HEK293 (cell line): ENCODE results near the gene DPY19L3.

ENCODE experiments used
- CTCF ChIP-seq: fragments of 450-650 bp; formaldehyde crosslinking; IDR thresholded peaks from 2 replicates; pipeline ENCODE4 v1.5.1; 2016; ENCODE audit warnings: missing biosample characterization, missing genetic modification characterization
- FEZF1 ChIP-seq: fragments of 450-650 bp; formaldehyde crosslinking; IDR thresholded peaks from 2 replicates; pipeline ENCODE4 v1.5.1; 2016; ENCODE audit warnings: missing biosample characterization, missing genetic modification characterization
- KLF16 ChIP-seq: fragments of 450-650 bp; formaldehyde crosslinking; IDR thresholded peaks from 2 replicates; pipeline ENCODE4 v1.5.1; 2017; ENCODE audit warnings: missing biosample characterization, missing genetic modification characterization
- REST ChIP-seq: fragments of 450-650 bp; formaldehyde crosslinking; IDR thresholded peaks from 2 replicates; pipeline ENCODE4 v1.5.1; 2016; ENCODE audit warnings: missing biosample characterization, missing genetic modification characterization
- ZNF121 ChIP-seq: fragments of 450-650 bp; formaldehyde crosslinking; IDR thresholded peaks from 2 replicates; pipeline ENCODE4 v1.5.1; 2016; ENCODE audit warnings: missing biosample characterization, missing genetic modification characterization
- ZNF16 ChIP-seq: fragments of 450-650 bp; formaldehyde crosslinking; IDR thresholded peaks from 2 replicates; pipeline ENCODE4 v1.5.1; 2016; ENCODE audit warnings: low read depth, missing biosample characterization, missing genetic modification characterization
- ZNF473 ChIP-seq: fragments of 450-650 bp; formaldehyde crosslinking; IDR thresholded peaks from 2 replicates; pipeline ENCODE4 v1.5.1; 2017; ENCODE audit warnings: missing biosample characterization, missing genetic modification characterization
- ZNF513 ChIP-seq: fragments of 450-650 bp; IDR thresholded peaks from 2 replicates; pipeline ENCODE4 v1.5.1; 2018; ENCODE audit warnings: missing biosample characterization, missing genetic modification characterization
- ZNF529 ChIP-seq: fragments of 450-650 bp; formaldehyde crosslinking; IDR thresholded peaks from 2 replicates; pipeline ENCODE4 v1.5.1; 2017; ENCODE audit warnings: missing genetic modification characterization, missing biosample characterization; ENCODE audit not compliant: insufficient replicate concordance
- ZNF629 ChIP-seq: fragments of 450-650 bp; formaldehyde crosslinking; IDR thresholded peaks from 2 replicates; pipeline ENCODE4 v1.5.1; 2017; ENCODE audit warnings: missing biosample characterization, missing genetic modification characterization
- ZNF777 ChIP-seq: fragments of 450-650 bp; formaldehyde crosslinking; IDR thresholded peaks from 2 replicates; pipeline ENCODE4 v1.5.1; 2017; ENCODE audit warnings: missing biosample characterization, missing genetic modification characterization, borderline replicate concordance
- ZNF830 ChIP-seq: fragments of 450-650 bp; IDR thresholded peaks from 2 replicates; pipeline ENCODE4 v1.5.0; 2018; ENCODE audit warnings: missing biosample characterization, missing genetic modification characterization, low read depth, mild to moderate bottlenecking, moderate library complexity
- TF ChIP-seq, protein P1 (sequence below): fragments of 450-650 bp; formaldehyde crosslinking; IDR thresholded peaks from 2 replicates; pipeline ENCODE4 v1.5.1; 2016; ENCODE audit warnings: missing biosample characterization, missing genetic modification characterization

DNA sequence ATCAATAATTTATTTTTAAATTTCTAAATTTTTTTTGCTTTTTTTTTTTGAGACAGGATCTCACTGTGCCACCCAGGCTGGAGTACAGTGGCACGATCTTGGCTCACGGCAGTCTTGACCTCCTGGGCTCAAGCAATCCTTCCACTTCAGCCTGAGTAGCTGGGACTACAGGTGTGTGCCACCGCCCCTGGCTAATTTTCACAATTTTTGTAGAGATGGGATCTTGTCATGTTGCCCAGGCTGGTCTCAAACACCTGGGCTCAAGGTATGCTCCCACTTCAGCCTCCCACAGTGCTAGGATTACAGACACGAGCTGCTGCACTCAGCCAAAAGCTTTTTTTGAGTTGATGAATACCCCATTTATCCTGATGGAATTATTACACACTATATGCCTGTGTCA is 50.8 kb downstream of the DPY19L3 start:
- TF ChIP-seq ZNF777 (tag by site-specific recombination) (no peak), CTCF (tag by site-specific recombination) (no peak), ZNF830 (tag by site-specific recombination) (no peak), KLF16 (tag by site-specific recombination) (no peak), ZNF529 (no peak), ZNF629 (tag by site-specific recombination) (no peak), REST (tag by site-specific recombination) (no peak), FEZF1 (no peak), ZNF121 (no peak), ZNF513 (tag by site-specific recombination) (no peak), ZNF473 (tag by site-specific recombination) (no peak), ZNF16 (tag by site-specific recombination) (no peak)
- TF ChIP-seq, protein P1, sequence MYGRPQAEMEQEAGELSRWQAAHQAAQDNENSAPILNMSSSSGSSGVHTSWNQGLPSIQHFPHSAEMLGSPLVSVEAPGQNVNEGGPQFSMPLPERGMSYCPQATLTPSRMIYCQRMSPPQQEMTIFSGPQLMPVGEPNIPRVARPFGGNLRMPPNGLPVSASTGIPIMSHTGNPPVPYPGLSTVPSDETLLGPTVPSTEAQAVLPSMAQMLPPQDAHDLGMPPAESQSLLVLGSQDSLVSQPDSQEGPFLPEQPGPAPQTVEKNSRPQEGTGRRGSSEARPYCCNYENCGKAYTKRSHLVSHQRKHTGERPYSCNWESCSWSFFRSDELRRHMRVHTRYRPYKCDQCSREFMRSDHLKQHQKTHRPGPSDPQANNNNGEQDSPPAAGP (tag by site-specific recombination), result no peak
